GM04504 (cell line): ENCODE measurements around the gene KRT7.

Experiments
- DNase-seq: peaks from one replicate; pipeline ENCODE4 v3.0.0-alpha.2; 2012; ENCODE audit warnings: low read depth

Gene KRT7

GRCh38 chr12:52199294-52199919 is 33.6 kb upstream of the KRT7 start:
- no peak for DNase-seq

GRCh38 chr12:52200086-52200780 is 32.8 kb upstream of the KRT7 start:
- DNase-seq: no peak

GRCh38 chr12:52200781-52201450 is 32.1 kb upstream of the KRT7 start:
- DNase-seq: no peak

GRCh38 chr12:52201451-52201839 is 31.6 kb upstream of the KRT7 start:
- DNase-seq: no peak

DNA sequence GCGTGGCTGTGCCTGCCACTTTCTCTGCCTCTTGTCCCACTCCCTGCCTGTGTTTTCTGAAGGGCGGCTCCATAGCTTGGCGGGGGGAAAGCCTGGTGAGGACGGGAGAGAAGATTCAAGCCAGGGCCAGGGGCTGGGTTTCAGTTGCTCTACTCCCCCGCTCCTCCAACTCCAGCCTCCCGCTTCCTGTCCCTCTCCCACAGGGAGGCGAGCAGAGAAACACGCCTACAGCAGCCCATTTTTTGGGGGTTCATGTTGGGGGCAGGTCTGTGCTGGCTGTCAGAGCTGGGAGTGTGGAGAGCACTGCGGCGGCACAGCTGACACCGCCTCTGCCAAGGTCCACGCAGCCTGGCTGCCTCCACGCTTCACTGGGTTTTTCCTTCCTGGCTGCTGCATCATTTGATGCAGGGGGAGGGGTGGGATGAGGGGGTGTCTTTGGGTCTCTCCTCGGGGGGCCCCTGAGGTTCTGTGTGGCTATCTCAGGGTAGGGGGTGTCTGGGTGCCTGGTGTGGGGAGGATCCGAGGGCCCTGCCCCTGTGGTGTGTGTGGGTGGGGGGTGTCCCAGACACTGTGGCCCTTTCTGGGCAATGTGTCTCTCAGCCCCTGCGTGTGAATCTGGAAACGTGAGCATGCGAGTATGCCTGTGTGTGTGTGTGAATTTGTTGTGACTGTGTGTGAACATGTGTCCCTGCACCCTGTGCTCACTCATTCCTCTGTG is 30.5 kb upstream of the KRT7 start:
- DNase-seq: no peak

GRCh38 chr12:52203079-52203921 is 29.7 kb upstream of the KRT7 start:
- DNase-seq: peak; percentile 74

DNA sequence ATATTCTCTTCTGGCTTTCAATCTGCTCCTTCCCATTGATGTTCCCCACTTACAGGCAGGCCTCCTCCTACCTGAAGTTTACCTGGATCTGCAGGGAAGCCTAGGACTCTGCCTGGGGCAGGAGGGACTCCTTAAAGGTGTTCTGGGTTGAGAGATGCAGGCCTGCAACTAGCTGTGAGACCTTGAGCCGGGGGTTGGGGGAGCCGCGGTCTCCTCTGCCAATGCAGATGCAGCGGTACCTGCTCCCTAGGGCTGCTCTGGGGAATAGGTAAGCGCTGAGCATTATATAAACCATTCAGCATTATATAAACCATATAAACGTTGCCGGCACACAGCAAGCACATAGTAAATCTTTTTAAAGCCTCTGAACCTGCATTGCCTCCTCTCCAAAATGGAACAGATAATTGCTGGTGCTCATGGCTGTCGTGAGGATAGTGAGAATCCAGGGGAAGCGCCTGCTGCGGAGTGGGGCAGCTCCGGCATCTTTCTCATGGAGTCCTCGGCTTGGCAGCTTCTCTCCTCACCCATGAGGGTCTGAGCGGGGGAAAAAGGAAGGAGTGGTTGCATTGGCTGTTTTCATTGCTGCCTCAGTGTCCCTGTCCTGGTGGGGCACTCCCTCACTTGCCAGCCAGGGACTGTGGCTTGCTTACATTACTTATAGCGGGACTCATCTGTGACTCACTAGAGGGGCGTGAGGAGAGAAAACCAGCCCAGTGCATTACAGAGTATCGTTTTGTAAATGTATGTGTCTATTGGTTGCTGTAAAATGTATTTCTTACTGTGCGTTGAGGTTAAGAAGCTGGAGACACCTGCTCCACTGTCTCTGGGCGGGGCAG is 28.7 kb upstream of the KRT7 start:
- no peak for DNase-seq

DNA sequence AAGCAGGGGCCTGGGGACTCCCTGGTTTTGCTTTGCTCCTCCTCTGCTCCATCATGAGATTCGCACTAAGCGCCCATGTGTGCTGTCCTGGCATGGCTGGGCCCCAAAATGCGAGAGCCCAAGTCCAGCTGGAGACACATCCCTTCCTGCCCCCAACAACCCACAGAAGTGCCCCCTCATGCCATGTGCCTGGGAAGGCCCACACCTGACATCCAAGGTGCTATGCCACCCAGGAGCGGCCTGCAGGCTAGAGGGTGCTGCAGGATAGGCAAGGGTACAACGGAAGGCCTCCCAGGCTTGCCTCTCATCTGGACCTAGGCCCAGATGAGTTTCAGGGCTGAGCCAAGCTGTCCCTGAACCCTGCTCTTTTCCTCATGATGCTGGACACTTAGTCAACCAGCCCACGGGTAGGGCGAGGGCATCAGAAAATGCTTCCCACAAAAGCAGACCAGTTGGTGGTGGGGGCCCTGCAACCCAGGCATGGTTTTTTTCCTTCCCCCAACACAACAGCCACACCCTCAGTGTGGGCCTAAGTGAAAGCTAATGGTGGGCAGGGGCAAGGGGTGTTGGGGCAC is 28.0 kb upstream of the KRT7 start:
- no peak for DNase-seq

- DNase-seq: no peak
Observed at GRCh38 chr12:52205612-52206303, 27.3 kb upstream of the KRT7 start.

DNA sequence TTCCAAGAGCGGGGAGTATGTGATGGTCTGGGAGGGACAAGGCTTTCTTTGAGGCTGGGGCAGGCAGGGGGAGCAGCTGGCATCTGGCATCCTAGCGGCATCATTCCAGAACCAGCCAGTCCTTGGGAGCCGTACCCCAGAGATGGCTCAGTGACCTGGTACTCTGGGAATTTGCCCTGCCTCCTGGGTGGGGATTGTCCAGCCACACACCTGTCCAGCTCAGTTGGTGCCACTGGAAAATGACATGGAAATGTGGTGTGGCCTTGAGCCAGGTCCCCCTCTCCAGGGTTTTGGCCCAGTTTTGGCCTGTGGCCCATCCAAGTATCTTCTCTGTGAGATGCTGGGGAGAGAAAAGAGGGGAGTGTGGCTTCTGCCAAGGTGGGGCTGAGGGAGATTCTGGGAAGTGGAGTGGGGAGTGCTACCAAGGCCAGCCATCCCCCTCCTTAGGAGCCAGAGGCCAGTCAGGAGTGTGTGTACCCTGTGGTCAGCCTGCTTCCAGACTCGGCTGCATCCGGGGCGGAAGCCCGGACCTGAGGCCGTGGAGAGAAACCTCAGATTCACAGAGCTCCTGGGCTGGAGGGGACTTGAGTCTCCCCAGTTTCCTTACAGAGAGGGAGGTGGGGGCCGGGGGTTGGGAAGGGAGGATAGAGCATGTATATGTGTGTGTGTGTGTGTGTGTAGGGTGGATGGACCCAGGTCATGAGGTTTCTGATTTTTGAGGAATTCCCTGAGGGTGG is 26.6 kb upstream of the KRT7 start:
- no peak for DNase-seq

DNA sequence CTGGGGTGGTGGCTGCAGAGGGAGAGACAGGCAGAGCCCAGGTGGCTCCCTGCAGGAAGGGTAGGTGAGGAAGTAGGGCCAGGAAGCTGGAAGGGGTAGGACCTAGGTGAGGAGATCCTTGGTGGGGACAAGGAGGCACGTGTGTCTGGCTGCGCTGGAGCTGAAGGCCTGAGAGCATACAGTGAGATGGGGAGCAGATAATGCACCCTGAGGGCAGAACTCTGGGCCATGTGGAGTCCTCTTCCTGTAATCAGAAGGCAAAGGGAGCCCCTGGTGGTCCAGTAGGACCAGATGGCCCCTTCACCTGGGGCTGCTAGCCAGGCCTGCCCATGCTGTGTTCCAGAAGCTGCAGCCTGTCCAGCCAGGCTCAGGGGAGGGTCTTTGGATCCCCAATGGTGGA is 25.9 kb upstream of the KRT7 start:
- DNase-seq: no peak

- DNase-seq: peak; percentile 43
Observed at GRCh38 chr12:52207895-52208294, 25.1 kb upstream of the KRT7 start.

- DNase-seq: no peak
Observed at GRCh38 chr12:52208424-52209165, 24.4 kb upstream of the KRT7 start.

GRCh38 chr12:52209321-52209720 is 23.7 kb upstream of the KRT7 start:
- no peak for DNase-seq

DNA sequence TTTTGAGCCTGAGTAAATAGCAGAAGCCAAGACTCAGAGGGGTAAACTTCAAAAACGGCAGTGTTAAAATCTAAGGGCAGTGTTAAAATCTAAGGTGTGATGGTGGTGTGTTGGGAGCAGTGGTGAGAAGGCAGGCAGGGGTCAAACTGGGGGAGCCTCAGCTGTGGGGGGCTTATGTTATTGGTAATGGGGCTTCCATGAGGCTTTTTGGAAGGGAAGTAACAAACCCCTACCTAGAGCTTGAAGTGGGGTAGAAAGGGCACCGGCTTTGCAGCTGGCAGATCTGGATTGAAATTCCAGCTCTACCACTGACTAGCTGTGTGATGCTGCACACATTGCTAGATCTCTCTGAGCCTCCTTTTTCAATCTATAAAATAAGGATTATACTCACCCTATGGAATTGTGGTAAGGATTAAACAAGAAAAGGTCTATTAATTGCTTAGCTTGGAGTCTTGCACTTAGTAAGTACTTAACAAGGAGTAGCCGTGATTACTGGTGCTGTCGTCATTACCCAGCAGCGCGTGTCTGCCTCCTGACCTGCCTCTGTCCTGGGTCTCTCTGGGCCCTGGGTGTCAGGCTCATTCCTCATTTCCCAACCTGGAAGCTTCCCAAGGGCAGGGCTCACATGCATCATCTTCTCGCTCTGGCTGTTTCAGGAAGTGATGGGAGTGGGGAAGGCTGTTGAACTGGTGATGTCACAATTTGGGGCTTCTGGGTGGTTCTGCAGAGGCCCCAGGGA is 22.7 kb upstream of the KRT7 start:
- DNase-seq: peak; percentile 48

DNA sequence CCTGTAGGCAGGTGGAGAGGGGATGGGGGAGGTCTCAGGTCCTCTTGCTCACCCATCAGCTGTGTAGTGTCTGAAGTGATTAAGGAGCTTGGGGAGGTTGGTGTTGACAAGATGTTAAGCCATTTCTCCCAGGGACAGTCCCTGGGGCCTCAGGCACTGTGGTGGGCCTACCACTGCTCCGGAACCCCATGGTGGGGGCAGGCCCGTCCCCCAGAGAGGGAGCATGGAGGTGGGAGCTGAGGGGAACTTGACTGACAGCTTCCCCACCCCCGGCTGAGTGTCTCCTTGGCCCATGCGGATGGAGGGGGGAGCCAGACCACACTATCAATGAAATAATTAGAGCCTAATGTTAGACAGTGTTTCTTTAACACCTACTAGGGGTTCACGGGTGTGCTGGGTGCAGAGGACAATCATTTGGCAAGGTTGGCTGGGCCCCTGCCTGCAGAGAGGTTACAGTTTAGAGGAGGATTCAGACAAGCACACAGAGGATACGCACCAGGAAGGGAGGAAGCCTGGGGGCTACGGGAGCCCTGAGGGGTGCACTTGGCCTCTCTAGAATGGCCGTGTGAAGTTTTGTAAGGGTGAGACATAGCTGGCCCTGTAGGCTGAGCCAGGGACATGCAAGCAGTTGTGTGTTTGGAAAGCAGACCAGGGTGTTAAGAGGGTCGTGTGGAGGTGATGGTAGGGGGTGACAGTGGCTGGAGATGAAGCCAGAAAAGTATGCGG is 22.0 kb upstream of the KRT7 start:
- DNase-seq: no peak
